ENCODE results near the gene PPTC7.

- TF ChIP-seq EP300 (IDR thresholded peaks at IDR 0.05; ENCODE audit: borderline replicate concordance): no peak
- TF ChIP-seq FOXM1 (IDR thresholded peaks at IDR 0.05; ENCODE audit: borderline replicate concordance, low read depth): no peak
- no peak for TF ChIP-seq REST (IDR thresholded peaks at IDR 0.05; ENCODE audit: low read depth)
- TF ChIP-seq CREB1 (IDR thresholded peaks at IDR 0.05; ENCODE audit: low read depth): no peak
- no peak for TF ChIP-seq CEBPB (IDR thresholded peaks at IDR 0.05)
- TF ChIP-seq TAF1 (IDR thresholded peaks at IDR 0.05; ENCODE audit: low read depth): no peak
- TF ChIP-seq MAX (IDR thresholded peaks at IDR 0.05): no peak
- no peak for TF ChIP-seq TEAD4 (IDR thresholded peaks at IDR 0.05)
Observed at GRCh38 chr12:110516995-110517394, 66.1 kb downstream of the PPTC7 start.

Measured in Ishikawa (cell line).